Right lobe of liver (tissue), 4 donors: ENCODE results near the gene KCNQ1OT1.

Source experiments
- CTCF ChIP-seq, 4 donors: fragments of 200-600 bp in 3 of 4; fragments of 450-650 bp in 1 of 4; IDR thresholded peaks; one replicate each; pipeline versions ENCODE4 v1.5.1 to v1.8.0; 2016 to 2022; ENCODE audit warnings: antibody characterized with exemption in 4 of 4, mild to moderate bottlenecking in 2 of 4
- POLR2A ChIP-seq: fragments of 450-650 bp; IDR thresholded peaks from one replicate; pipeline ENCODE4 v1.6.1; 2017; ENCODE audit warnings: antibody characterized with exemption, mild to moderate bottlenecking
- donor health status: DM: no; HTN: no; CAD: no.
- donor health status: DM: no; HTN: no; CAD: no.
- donor health status: DM: no; HTN: yes; CAD: no.

- TF ChIP-seq CTCF (IDR thresholded peaks at IDR 0.05): no peak
- TF ChIP-seq POLR2A: no peak
Observed at GRCh38 chr11:2745511-2745910, 45.7 kb upstream of the KCNQ1OT1 start.
